K562 (cell line): ENCODE measurements around the gene GNS. TPM values are rescaled to one million over a fixed set of nuclear protein-coding genes. Genes with fewer than 3 reads are reported as not detected.

Source experiments
- ATAC-seq: fragments of 200-7000 bp; cut with Tn5 transposase; 3 replicates; pipeline ENCODE4 v1.9.1; 2020; ENCODE audit warnings: moderate library complexity
- BruUV-seq: library from RNA; stranded (reverse); fragments of 400-500 nt; replicated peaks from 2 replicates; lab custom pipeline; 2021; lab: Mats Ljungman, UMichigan
- CTCF ChIA-PET: fragments of 300-600 bp; formaldehyde crosslinking; extraction: SDS; loops from one replicate; lab custom pipeline; 2021; ENCODE audit warnings: low intra/inter-chr PET ratio; lab: Yijun Ruan, JAX
- POLR2A ChIA-PET: fragments of 300-600, 350-650 bp; sonication (Branson Sonifier 250); formaldehyde crosslinking; extraction: SDS; loops from one replicate; lab custom pipeline; 2021; ENCODE audit warnings: antibody characterized with exemption, inconsistent platforms; lab: Yijun Ruan, JAX
- DNase-seq, 4 experiments: peaks; one replicate each; pipeline versions ENCODE4 v3.0.0 to v3.0.0-alpha.2; 2011 to 2018; ENCODE audit warnings: low spot score in 3 of 4, mixed read lengths in 3 of 4; ENCODE audit errors: extremely low read depth in 1 of 4
- FAIRE-seq: peaks from 2 replicates; lab custom pipeline; 2011; peaks lifted over from hg19 to GRCh38; lab: Jason Lieb, UNC
- H2AFZ ChIP-seq: 2 replicates; pipeline ENCODE4 v1.6.0; 2011; ENCODE audit warnings: low read depth, low read length, control low read depth, inconsistent platforms
- H3K27ac ChIP-seq: fragments of 200-600 bp; 3 replicates; pipeline ENCODE4 v1.8.0; 2011; ENCODE audit warnings: low read depth, mild to moderate bottlenecking, control low read depth, inconsistent platforms, low read length, moderate library complexity, mixed read lengths; ENCODE audit errors: extremely low read depth
- H3K27me3 ChIP-seq, 2 experiments: fragments of 300-600 bp in 1 of 2; 2 replicates in 1 of 2; 3 replicates in 1 of 2; pipeline versions ENCODE4 v1.6.0 to v1.8.0; 2011; ENCODE audit warnings: inconsistent platforms in 2 of 2, low read length in 2 of 2, mild to moderate bottlenecking in 1 of 2, mixed read lengths in 1 of 2, moderate library complexity in 1 of 2; ENCODE audit not compliant: control insufficient read depth in 2 of 2, insufficient read depth in 2 of 2
- H3K36me3 ChIP-seq: fragments of 300-600 bp; 3 replicates; pipeline ENCODE4 v1.8.0; 2011; ENCODE audit warnings: mild to moderate bottlenecking, low read length, inconsistent platforms; ENCODE audit not compliant: control insufficient read depth, insufficient read depth
- H3K4me1 ChIP-seq, 2 experiments: fragments of 200-600 bp in 1 of 2; replicated peaks in 1 of 2; 2 replicates in 1 of 2; 3 replicates in 1 of 2; pipeline versions ENCODE4 v1.5.1 to v1.8.0; 2011; ENCODE audit warnings: inconsistent platforms in 2 of 2, low read length in 2 of 2, mild to moderate bottlenecking in 1 of 2, mixed read lengths in 1 of 2, moderate library complexity in 1 of 2; ENCODE audit not compliant: control insufficient read depth in 2 of 2, insufficient read depth in 2 of 2
- H3K4me2 ChIP-seq: 2 replicates; pipeline ENCODE4 v1.6.1; 2011; ENCODE audit warnings: low read length, control low read depth, inconsistent platforms, mixed read lengths; ENCODE audit not compliant: insufficient read depth
- H3K4me3 ChIP-seq: fragments of 200-600 bp; sonication (generic), shearing (Covaris generic); 2 replicates; pipeline ENCODE4 v1.5.1; 2016; ENCODE audit warnings: control low read depth, inconsistent platforms
- H3K79me2 ChIP-seq: fragments of 200-600 bp; 3 replicates; pipeline ENCODE4 v1.8.0; 2011; ENCODE audit warnings: low read length, inconsistent platforms; ENCODE audit not compliant: control insufficient read depth, insufficient read depth
- H3K9ac ChIP-seq, 2 experiments: 2 replicates each; pipeline versions ENCODE4 v1.6.0 to v1.6.1; 2011; ENCODE audit warnings: low read depth in 2 of 2, low read length in 2 of 2, control low read depth in 1 of 2, inconsistent platforms in 1 of 2, mild to moderate bottlenecking in 1 of 2, mixed read lengths in 1 of 2; ENCODE audit not compliant: insufficient read depth in 1 of 2
- H3K9me1 ChIP-seq: one replicate; pipeline ENCODE4 v1.6.0; 2011; ENCODE audit warnings: inconsistent platforms, mild to moderate bottlenecking, low read length, moderate library complexity; ENCODE audit not compliant: control insufficient read depth, insufficient read depth
- H3K9me3 ChIP-seq: replicated peaks from 2 replicates; pipeline ENCODE4 v1.5.1; 2011; ENCODE audit warnings: low read depth, low read length, inconsistent platforms; ENCODE audit not compliant: control insufficient read depth, insufficient read depth
- H4K20me1 ChIP-seq: replicated peaks from 2 replicates; pipeline ENCODE4 v1.6.1; 2011; ENCODE audit warnings: low read length, inconsistent platforms, mixed read lengths; ENCODE audit not compliant: control insufficient read depth, insufficient read depth
- ARHGAP35 ChIP-seq: fragments of 450-650 bp; IDR thresholded peaks from 2 replicates; pipeline ENCODE4 v1.6.1; 2018; ENCODE audit not compliant: partially characterized antibody
- CBX5 ChIP-seq: IDR thresholded peaks from 2 replicates; pipeline ENCODE4 v1.6.1; 2014; ENCODE audit warnings: low read depth, borderline replicate concordance
- DMBX1 ChIP-seq: fragments of 250-450 bp; sonication (Bioruptor Pico); IDR thresholded peaks from 2 replicates; pipeline ENCODE4 v1.8.0; 2022; ENCODE audit warnings: inconsistent platforms, mild to moderate bottlenecking, moderate library complexity, borderline replicate concordance
- DPF2 ChIP-seq: fragments of 450-650 bp; IDR thresholded peaks from 2 replicates; pipeline ENCODE4 v1.6.1; 2016
- HMG20B ChIP-seq: fragments of 250-450 bp; sonication (Bioruptor Pico); IDR thresholded peaks from 2 replicates; pipeline ENCODE4 v1.5.0; 2021; ENCODE audit warnings: mild to moderate bottlenecking
- HSF4 ChIP-seq: fragments of 250-450 bp; sonication (Bioruptor Pico); IDR thresholded peaks from 2 replicates; pipeline ENCODE4 v2.1.2; 2022; ENCODE audit warnings: mild to moderate bottlenecking, moderate library complexity, borderline replicate concordance
- MTA3 ChIP-seq: fragments of 450-650 bp; formaldehyde crosslinking; IDR thresholded peaks from 2 replicates; pipeline ENCODE4 v1.6.1; 2017; ENCODE audit warnings: mild to moderate bottlenecking, borderline replicate concordance
- POLR2AphosphoS2 ChIP-seq: IDR thresholded peaks from 2 replicates; pipeline ENCODE4 v1.6.1; 2012; ENCODE audit warnings: low read length, improper control_type of control experiment
- PRMT5 ChIP-seq: sonication (generic); formaldehyde crosslinking; IDR thresholded peaks from 2 replicates; pipeline ENCODE4 v1.5.0; 2020; ENCODE audit warnings: missing genetic modification reagents
- SP1 ChIP-seq: sonication (generic); formaldehyde crosslinking; IDR thresholded peaks from 2 replicates; pipeline ENCODE4 v1.8.1; 2022; ENCODE audit warnings: mild to moderate bottlenecking, missing genetic modification reagents
- TCF7 ChIP-seq: sonication (generic); IDR thresholded peaks from 2 replicates; pipeline ENCODE4 v1.6.1; 2016; ENCODE audit warnings: antibody characterized with exemption, borderline replicate concordance
- ZNF134 ChIP-seq: fragments of 250-450 bp; sonication (Bioruptor Pico); conservative IDR thresholded peaks from 2 replicates; pipeline ENCODE4 v1.4.0; 2020
- ZNF586 ChIP-seq: fragments of 450-650 bp; formaldehyde crosslinking; conservative IDR thresholded peaks from 2 replicates; pipeline ENCODE4 v1.4.0; 2020; ENCODE audit warnings: mild to moderate bottlenecking, moderate library complexity
- ZNF766 ChIP-seq: fragments of 200-800 bp; sonication (Bioruptor generic); conservative IDR thresholded peaks from 2 replicates; pipeline ENCODE4 v1.6.1; 2016; ENCODE audit warnings: missing genetic modification characterization, missing compliant biosample characterization
- ZNF780A ChIP-seq: fragments of 250-450 bp; sonication (Bioruptor Pico); IDR thresholded peaks from 2 replicates; pipeline ENCODE4 v1.5.0; 2021; ENCODE audit warnings: mild to moderate bottlenecking
- WGBS: fragments of 100-300 bp; shearing (Covaris generic); methylation state at CpG from one replicate; pipeline ENCODE4 v1.1.6; 2016; ENCODE audit warnings: low coverage, mixed read lengths; ENCODE audit not compliant: insufficient coverage; ENCODE audit errors: missing lambda C conversion rate; 5-methylcytosine and 5-hydroxymethylcytosine counted together
- in situ Hi-C: fragments of 300-500 bp; cut with MboI; formaldehyde crosslinking; loops from 4 replicates; pipeline ENCODE4 v1.15.0; 2018; ENCODE audit warnings: inconsistent platforms, mixed read lengths
- intact Hi-C: fragments of 100-400 bp; cut with micrococcal nuclease; formaldehyde crosslinking; loops from 2 replicates; pipeline ENCODE4 v1.14.2; 2022
- polyA plus RNA-seq, 8 experiments: library from polyadenylated mRNA; depleted of rRNA in 4 of 8; stranded (reverse) in 5 of 8; unstranded in 3 of 8; fragments of >200 nt; fragmentation: Nextera tagmentation in 2 of 8; fragmentation: Illumina TruSeq in 1 of 8; extraction: Ambion mirVana in 2 of 8; extraction: Trizol in 1 of 8; gene quantifications; 2 replicates each; pipeline versions ENCODE4 v1.2.1 to v1.2.3, GENCODE V29; 2011 to 2014; ENCODE audit warnings: inconsistent platforms in 1 of 8, missing spikeins in 1 of 8
- total RNA-seq, 7 experiments: library from RNA; depleted of rRNA in 6 of 7; stranded (reverse); fragments of >200 nt in 6 of 7; fragmentation: Illumina TruSeq in 2 of 7; extraction: Trizol in 2 of 7; gene quantifications; 2 replicates each; pipeline versions ENCODE4 v1.2.1 to v1.2.3, GENCODE V29; 2011 to 2021; ENCODE audit warnings: low replicate concordance in 1 of 7

Gene GNS
- total and polyA plus RNA-seq, 9 of the 15 experiments (the other 6 are each of a cell fraction or from before 2014, with no cell fraction given): 4.6 to 30.3 (median 18.9) TPM

GRCh38 chr12:64735442-64735841, 23.8 kb downstream of the GNS start (continued):
- TF ChIP-seq ZNF586 (CRISPR knock-in tag) (no peak), ARHGAP35 (no peak), SP1 (CRISPR knock-in tag) (no peak)
- TF ChIP-seq, all 486 proteins: peak for 0

GRCh38 chr12:64733857-64734256, 25.3 kb downstream of the GNS start:
- Histone ChIP-seq H3K9me3 (no peaks in the 10 kb centered on the region), H3K79me2 (no peaks in the 10 kb centered on the region), H3K27ac (no peak overlapping the region), H2AFZ (no peak overlapping the region), H3K4me1 (peaks cover 0 to 14% of the 10 kb centered on the region in 2 experiments; a peak in 3 of 5 replicates), H3K4me3 (no peak overlapping the region), H3K4me2 (no peak overlapping the region), H3K9ac (no peak overlapping the region), H4K20me1 (no peaks in the 10 kb centered on the region), H3K9me1 (no peaks in the 10 kb centered on the region), H3K27me3 (no peaks in the 10 kb centered on the region), H3K36me3 (peaks cover 38% of the 10 kb centered on the region)
- TF ChIP-seq POLR2AphosphoS2: no peak
- TF ChIP-seq ZNF780A (CRISPR knock-in tag): no peak
- no peak for TF ChIP-seq TCF7
- TF ChIP-seq DMBX1: no peak
- TF ChIP-seq DPF2: no peak
- TF ChIP-seq CBX5: no peak
- TF ChIP-seq PRMT5 (CRISPR knock-in tag): no peak
- no peak for TF ChIP-seq ZNF766 (CRISPR knock-in tag)
- no peak for TF ChIP-seq HMG20B (CRISPR knock-in tag)
- TF ChIP-seq ZNF134: no peak
- TF ChIP-seq HSF4 (CRISPR knock-in tag): no peak
- no peak for TF ChIP-seq MTA3
- ChIA-PET CTCF (no interaction called here), POLR2A (interaction anchor here (0.9 to 1.4 kb wide), 3 partner anchors 9 to 25 kb away, joined by 3 read pairs; partner anchors contain the start of gene GNS)
- 82% methylated on average over 4 of the region's 4 CpGs for WGBS
- no peak for DNase-seq
- BruUV-seq: no TSS peak
- in situ Hi-C loops: no loop called here
- no peak for ATAC-seq
- intact Hi-C loops: no loop called here
- FAIRE-seq: no peak
